Thymus (tissue), 11 donors: ENCODE data around the gene RPS5. TPM values are rescaled to one million over a fixed set of nuclear protein-coding genes. Genes with fewer than 3 reads are reported as not detected.

Experiments
- DNase-seq, 9 donors: peaks; one replicate each; pipeline ENCODE4 v3.0.0-alpha.2; 2013; ENCODE audit warnings: low spot score in 9 of 9, low read depth in 6 of 9, missing footprints in 1 of 9
- H3K27ac ChIP-seq, 2 donors: one replicate each; pipeline ENCODE4 v1.5.1; 2013; ENCODE audit warnings: control low read depth in 1 of 2, low read depth in 1 of 2, low read length in 1 of 2, mild to moderate bottlenecking in 1 of 2, moderate library complexity in 1 of 2
- H3K27me3 ChIP-seq, 2 donors: one replicate each; pipeline ENCODE4 v1.5.1; 2013; ENCODE audit warnings: low read length in 1 of 2; ENCODE audit not compliant: control insufficient read depth in 2 of 2, insufficient read depth in 1 of 2
- H3K36me3 ChIP-seq, 2 donors: one replicate each; pipeline ENCODE4 v1.5.1; 2013; ENCODE audit warnings: low read length in 1 of 2, mild to moderate bottlenecking in 1 of 2, moderate library complexity in 1 of 2; ENCODE audit not compliant: control insufficient read depth in 2 of 2, insufficient read depth in 2 of 2
- H3K4me1 ChIP-seq, 2 donors: one replicate each; pipeline ENCODE4 v1.5.1; 2013; ENCODE audit warnings: low read length in 2 of 2; ENCODE audit not compliant: control insufficient read depth in 2 of 2, insufficient read depth in 2 of 2
- H3K4me3 ChIP-seq, 2 donors: one replicate each; pipeline ENCODE4 v1.5.1; 2013; ENCODE audit warnings: low read length in 2 of 2, control low read depth in 1 of 2, mild to moderate bottlenecking in 1 of 2
- H3K9me3 ChIP-seq, 2 donors: one replicate each; pipeline ENCODE4 v1.5.1; 2013; ENCODE audit warnings: low read length in 1 of 2, mild to moderate bottlenecking in 1 of 2; ENCODE audit not compliant: control insufficient read depth in 2 of 2, insufficient read depth in 1 of 2
- WGBS: extraction: QIAGEN DNeasy Blood & Tissue Kit; methylation state at CpG from one replicate; pipeline ENCODE4 v1.1.7; 2013; 5-methylcytosine and 5-hydroxymethylcytosine counted together
- polyA plus RNA-seq: library from polyadenylated mRNA; stranded (reverse); fragments of 200-250 nt; gene quantifications from one replicate; pipeline ENCODE4 v1.2.3, GENCODE V29; 2013
- total RNA-seq: library from RNA; stranded (reverse); fragments of 120-200 nt; gene quantifications from one replicate; pipeline ENCODE4 v1.2.4, GENCODE V29; 2013
- donor health status: healthy.

The RPS5 gene
- total and polyA plus RNA-seq, 2 donors, result 942 to 1,573 TPM

GRCh38 chr19:58387338-58388174 is 487 bp downstream of the RPS5 start:
- H3K27ac ChIP-seq, result peak overlapping the region; percentile 56 to 94
- H3K9me3 ChIP-seq, result no peaks in the 10 kb centered on the region
- H3K4me1 ChIP-seq, result peaks cover 17 to 23% of the 10 kb centered on the region in 2 donors
- peak overlapping the region; percentile 75 to 92 for H3K4me3 ChIP-seq
- DNase-seq, result no peak
- WGBS, result 10% methylated on average over 39 of the region's 39 CpGs
- peaks cover 7 to 23% of the 10 kb centered on the region in 2 donors for H3K36me3 ChIP-seq
- H3K27me3 ChIP-seq, result no peaks in the 10 kb centered on the region

- Histone ChIP-seq H3K27ac (no peak overlapping the region), H3K9me3 (no peaks in the 10 kb centered on the region), H3K36me3 (peaks cover 13 to 29% of the 10 kb centered on the region in 2 donors), H3K4me1 (peaks cover 17 to 23% of the 10 kb centered on the region in 2 donors), H3K27me3 (no peaks in the 10 kb centered on the region), H3K4me3 (peak overlapping the region; percentile 75 to 92)
- no peak for DNase-seq
- 93% methylated on average over 3 of the region's 3 CpGs for WGBS
Measured at GRCh38 chr19:58388175-58388526, 1.1 kb downstream of the RPS5 start.

DNA sequence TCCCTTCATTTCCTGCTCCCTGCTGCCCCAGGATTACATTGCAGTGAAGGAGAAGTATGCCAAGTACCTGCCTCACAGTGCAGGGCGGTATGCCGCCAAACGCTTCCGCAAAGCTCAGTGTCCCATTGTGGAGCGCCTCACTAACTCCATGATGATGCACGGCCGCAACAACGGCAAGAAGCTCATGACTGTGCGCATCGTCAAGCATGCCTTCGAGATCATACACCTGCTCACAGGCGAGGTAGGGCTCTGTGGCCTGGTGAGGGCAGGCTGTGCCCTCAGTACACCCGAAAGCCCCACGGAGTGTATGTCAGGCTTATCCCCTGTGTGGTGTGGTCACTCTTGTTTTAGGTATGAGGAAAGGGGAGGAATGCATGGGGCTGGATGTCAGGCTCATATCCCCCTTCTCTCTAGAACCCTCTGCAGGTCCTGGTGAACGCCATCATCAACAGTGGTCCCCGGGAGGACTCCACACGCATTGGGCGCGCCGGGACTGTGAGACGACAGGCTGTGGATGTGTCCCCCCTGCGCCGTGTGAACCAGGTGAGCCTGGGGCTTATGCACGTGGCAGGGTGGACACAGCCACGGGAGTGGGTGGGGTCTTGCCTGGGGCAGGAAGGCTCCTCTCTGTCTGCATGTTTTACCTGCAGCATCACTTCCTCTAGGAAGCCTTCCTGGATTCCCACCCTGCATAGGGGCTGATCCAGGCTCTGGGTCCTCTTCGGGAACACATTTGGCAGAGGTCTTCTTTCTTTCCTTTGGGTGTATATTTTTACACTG is 6.1 kb downstream of the RPS5 start:
- H3K9me3 ChIP-seq, result no peaks in the 10 kb centered on the region
- no peak overlapping the region for H3K27ac ChIP-seq
- no peak for DNase-seq
- peaks cover 2% of the 10 kb centered on the region in 2 donors for H3K4me1 ChIP-seq
- H3K4me3 ChIP-seq, result no peak overlapping the region
- WGBS, result 97% methylated on average over 26 of the region's 26 CpGs
- peaks cover 27 to 30% of the 10 kb centered on the region in 2 donors for H3K27me3 ChIP-seq
- peaks cover 37 to 48% of the 10 kb centered on the region in 2 donors for H3K36me3 ChIP-seq

DNA sequence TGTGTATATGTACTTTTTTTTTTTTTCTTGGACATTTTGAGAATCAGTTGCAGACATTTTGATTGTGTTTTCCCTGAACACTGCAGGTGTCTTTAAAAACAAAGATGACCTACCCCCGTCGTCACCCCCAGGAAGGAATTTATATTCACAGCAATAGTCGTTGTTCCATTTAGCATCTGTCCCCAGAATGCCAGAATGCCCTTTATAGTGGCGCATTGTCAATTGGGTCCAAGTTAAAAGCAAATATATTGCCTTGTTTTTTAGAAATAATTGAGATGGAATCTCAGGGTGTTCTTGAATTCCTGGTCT is 6.6 kb downstream of the RPS5 start:
- Histone ChIP-seq H3K27ac (no peak overlapping the region), H3K27me3 (peaks cover 27 to 35% of the 10 kb centered on the region in 2 donors), H3K9me3 (no peaks in the 10 kb centered on the region), H3K4me1 (no peaks in the 10 kb centered on the region), H3K36me3 (peaks cover 37 to 44% of the 10 kb centered on the region in 2 donors), H3K4me3 (no peak overlapping the region)
- 97% methylated on average over 4 of the region's 4 CpGs for WGBS
- DNase-seq, result no peak

DNA sequence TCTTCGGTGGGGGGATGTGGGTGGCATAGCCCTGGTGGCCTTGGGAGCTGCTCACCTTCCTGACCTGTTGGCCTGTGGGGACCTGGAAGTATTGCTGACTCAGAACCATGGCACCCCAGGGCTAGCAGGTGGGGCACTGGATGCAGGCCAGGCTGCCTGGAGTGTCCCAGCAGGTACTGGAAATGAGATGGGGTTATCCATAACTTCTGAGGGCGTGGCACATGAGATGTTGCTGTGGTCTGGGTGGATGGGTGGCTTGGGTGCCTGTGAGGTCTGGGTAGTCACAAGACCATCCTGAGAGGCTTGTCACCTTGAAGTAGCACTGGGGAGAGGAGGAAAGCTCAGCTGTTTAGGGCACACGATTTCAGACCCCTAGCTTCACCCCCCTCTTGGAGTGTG is 7.8 kb downstream of the RPS5 start:
- WGBS, result 84% methylated on average over 3 of the region's 3 CpGs
- Histone ChIP-seq H3K4me3 (no peak overlapping the region), H3K27ac (no peak overlapping the region), H3K36me3 (peaks cover 34 to 36% of the 10 kb centered on the region in 2 donors), H3K4me1 (no peaks in the 10 kb centered on the region), H3K27me3 (peaks cover 27 to 37% of the 10 kb centered on the region in 2 donors), H3K9me3 (no peaks in the 10 kb centered on the region)
- DNase-seq, result no peak

GRCh38 chr19:58395220-58395978 is 8.3 kb downstream of the RPS5 start, which contains the start of gene RNF225:
TSS of gene RNF225 (plus strand) at chr19:58395656. CDS start at chr19:58396090, 434 bp downstream.
- 65% methylated on average over 21 of the region's 21 CpGs for WGBS
- peaks cover 27 to 37% of the 10 kb centered on the region in 2 donors for H3K27me3 ChIP-seq
- peaks cover under 1% of the 10 kb centered on the region in 2 donors for H3K4me1 ChIP-seq
- H3K9me3 ChIP-seq, result no peaks in the 10 kb centered on the region
- H3K27ac ChIP-seq, result no peak within 1 kb of the TSS
- DNase-seq, result no peak
- peaks cover 34 to 36% of the 10 kb centered on the region in 2 donors for H3K36me3 ChIP-seq
- peak within 1 kb of the TSS in 1 of 2 donors; percentile 16 for H3K4me3 ChIP-seq

DNA sequence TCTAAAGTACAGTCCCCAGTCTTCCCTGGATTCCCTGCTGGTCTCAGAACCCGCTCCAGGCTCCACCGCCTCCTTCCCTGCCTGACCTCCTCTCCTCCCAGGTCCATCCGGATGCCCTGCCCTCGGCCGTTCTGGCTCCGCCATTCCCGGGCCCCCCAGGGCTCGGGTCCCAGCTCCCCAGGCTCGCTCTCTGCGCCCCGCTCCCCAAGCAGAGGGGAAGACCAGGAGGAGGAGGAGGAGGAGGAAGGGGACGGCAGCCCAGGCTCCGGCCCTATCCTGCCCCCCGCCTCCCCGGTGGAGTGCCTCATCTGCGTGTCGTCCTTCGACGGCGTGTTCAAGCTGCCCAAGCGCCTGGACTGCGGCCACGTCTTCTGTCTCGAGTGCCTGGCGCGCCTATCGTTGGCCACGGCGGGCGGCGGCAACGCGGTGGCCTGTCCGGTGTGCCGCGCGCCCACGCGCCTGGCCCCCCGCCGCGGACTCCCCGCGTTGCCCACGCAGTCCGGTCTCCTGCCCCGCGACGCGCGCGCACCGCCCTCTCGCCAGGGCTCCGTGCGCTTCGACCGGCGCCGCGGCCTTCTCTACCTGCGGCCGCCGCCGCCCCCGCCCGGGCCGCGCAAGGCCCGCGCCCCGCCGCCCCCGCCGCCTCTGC is 9.0 kb downstream of the RPS5 start:
- no peak for DNase-seq
- peak overlapping the region in 1 of 2 donors; percentile 16 for H3K4me3 ChIP-seq

DNA sequence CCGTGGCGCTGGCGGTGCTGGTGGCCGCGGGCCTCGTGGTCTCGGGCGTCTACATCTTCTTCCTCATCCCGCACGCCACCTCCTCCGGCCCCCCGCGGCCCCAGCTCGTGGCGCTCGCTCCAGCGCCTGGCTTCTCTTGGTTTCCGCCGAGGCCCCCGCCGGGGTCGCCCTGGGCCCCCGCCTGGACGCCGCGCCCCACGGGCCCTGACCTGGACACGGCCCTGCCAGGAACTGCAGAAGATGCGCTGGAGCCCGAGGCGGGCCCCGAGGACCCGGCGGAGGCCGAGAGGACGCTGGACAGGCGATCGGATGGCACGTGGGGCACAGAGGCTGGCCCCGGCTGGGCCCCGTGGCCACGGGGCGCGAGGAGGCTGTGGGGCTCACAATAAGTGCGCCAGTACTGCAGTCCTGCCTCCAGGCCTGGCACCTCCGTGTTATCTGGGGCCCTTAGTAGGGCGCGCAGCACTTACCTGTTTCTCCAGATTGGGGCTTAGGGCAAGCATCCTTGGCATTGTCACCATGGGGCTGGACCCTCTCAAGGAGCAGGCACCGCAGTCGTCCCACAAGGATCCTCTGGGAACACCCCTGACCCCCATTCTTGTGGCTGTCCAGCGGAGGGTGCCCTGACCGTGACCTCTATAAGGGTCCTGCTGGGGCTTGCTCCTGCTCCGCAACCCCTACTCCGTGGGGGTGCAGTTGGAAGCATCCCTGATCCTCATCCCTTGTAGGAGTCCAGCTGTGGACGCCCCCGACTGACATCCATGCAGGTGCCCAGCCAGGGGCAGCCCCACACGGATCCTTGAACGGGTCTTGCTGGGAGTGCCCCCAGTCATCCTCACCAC is 9.8 kb downstream of the RPS5 start:
- H3K27me3 ChIP-seq, result peaks cover 27 to 39% of the 10 kb centered on the region in 2 donors
- H3K4me1 ChIP-seq, result peaks cover 8 to 9% of the 10 kb centered on the region in 2 donors
- H3K9me3 ChIP-seq, result no peaks in the 10 kb centered on the region
- WGBS, result 41% methylated on average over 58 of the region's 58 CpGs
- peaks cover 28 to 34% of the 10 kb centered on the region in 2 donors for H3K36me3 ChIP-seq
- DNase-seq, result no peak
- H3K4me3 ChIP-seq, result peak overlapping the region in 1 of 2 donors; percentile 16
- no peak overlapping the region for H3K27ac ChIP-seq

More for the DNA sequence above, 9.0 kb downstream of the RPS5 start:
- H3K9me3 ChIP-seq, result no peaks in the 10 kb centered on the region
- H3K4me1 ChIP-seq, result peaks cover 7% of the 10 kb centered on the region in 2 donors
- H3K36me3 ChIP-seq, result peaks cover 29 to 34% of the 10 kb centered on the region in 2 donors
- 11% methylated on average over 75 of the region's 75 CpGs for WGBS
- H3K27ac ChIP-seq, result no peak overlapping the region
- peaks cover 27 to 39% of the 10 kb centered on the region in 2 donors for H3K27me3 ChIP-seq
